CD4-positive, alpha-beta T cell (primary cell): ENCODE measurements around the gene ADGRG6. TPM values are rescaled to one million over a fixed set of nuclear protein-coding genes. Genes with fewer than 3 reads are reported as not detected.

Source experiments
- ATAC-seq: fragments of 200-7000 bp; cut with Tn5 transposase; one replicate; pipeline ENCODE4 v1.10.0; 2022; ENCODE audit warnings: mild to moderate bottlenecking; ENCODE audit not compliant: poor library complexity
- CTCF ChIA-PET: fragments of 350-600 bp; sonication (Branson Sonifier 250); formaldehyde crosslinking; loops from one replicate; lab custom pipeline; 2021; ENCODE audit warnings: antibody characterized with exemption, inconsistent platforms; lab: Charles Lee
- POLR2A ChIA-PET: fragments of 350-600 bp; sonication (Branson Sonifier 250); formaldehyde crosslinking; loops from one replicate; lab custom pipeline; 2021; ENCODE audit warnings: antibody characterized with exemption, inconsistent platforms; lab: Charles Lee
- DNase-seq, 14 experiments: peaks; one replicate each; pipeline ENCODE4 v3.0.0-alpha.2; 2013 to 2020; ENCODE audit warnings: mixed read lengths in 2 of 14
- H3K27ac ChIP-seq, 2 donors: one replicate each; pipeline versions ENCODE4 v1.5.1 to v1.7.0; 2013; ENCODE audit warnings: low read length in 2 of 2, low read depth in 1 of 2, mild to moderate bottlenecking in 1 of 2
- H3K27me3 ChIP-seq, 2 experiments: 1 replicate in 1 of 2; 2 replicates in 1 of 2; pipeline versions ENCODE4 v1.6.1 to v1.7.0; 2013; ENCODE audit warnings: low read length in 2 of 2, control low read depth in 1 of 2, mild to moderate bottlenecking in 1 of 2, moderate library complexity in 1 of 2; ENCODE audit not compliant: insufficient read depth in 2 of 2, control insufficient read depth in 1 of 2
- H3K36me3 ChIP-seq: one replicate; pipeline ENCODE4 v1.6.1; 2013; ENCODE audit warnings: low read length, control low read depth; ENCODE audit not compliant: insufficient read depth
- H3K4me1 ChIP-seq: one replicate; pipeline ENCODE4 v1.6.1; 2013; ENCODE audit warnings: low read length, control low read depth; ENCODE audit not compliant: insufficient read depth
- H3K4me3 ChIP-seq: one replicate; pipeline ENCODE4 v1.5.1; 2013; ENCODE audit warnings: mild to moderate bottlenecking, low read length, moderate library complexity
- H3K9me3 ChIP-seq, 2 experiments: 1 replicate in 1 of 2; 2 replicates in 1 of 2; pipeline versions ENCODE4 v1.6.1 to v1.7.0; 2013; ENCODE audit warnings: low read length in 2 of 2, mild to moderate bottlenecking in 2 of 2, control low read depth in 1 of 2, moderate library complexity in 1 of 2; ENCODE audit not compliant: control insufficient read depth in 1 of 2, insufficient read depth in 1 of 2
- H3K27ac Mint-ChIP-seq: one replicate; pipeline ENCODE4 v1.8.0; 2020; ENCODE audit warnings: mixed read lengths
- H3K27me3 Mint-ChIP-seq: one replicate; pipeline ENCODE4 v1.8.0; 2021; ENCODE audit warnings: mixed read lengths
- H3K36me3 Mint-ChIP-seq: one replicate; pipeline ENCODE4 v1.8.0; 2021; ENCODE audit warnings: low read depth, mixed read lengths
- H3K4me1 Mint-ChIP-seq: one replicate; pipeline ENCODE4 v1.8.0; 2021; ENCODE audit warnings: low read depth, mixed read lengths
- H3K4me3 Mint-ChIP-seq: one replicate; pipeline ENCODE4 v1.8.0; 2020; ENCODE audit warnings: mild to moderate bottlenecking, mixed read lengths
- H3K9me3 Mint-ChIP-seq: one replicate; pipeline ENCODE4 v1.8.0; 2020; ENCODE audit warnings: mixed read lengths
- intact Hi-C, 2 experiments: fragments of 100-400 bp; cut with DNase I in 1 of 2; cut with micrococcal nuclease in 1 of 2; formaldehyde crosslinking; loops; one replicate each; pipeline versions ENCODE4 v1.15.1 to v1.9.0; 2023 to 2025; cut with DNase I, micrococcal nuclease
- total RNA-seq, 174 experiments: library from RNA in 2 of 174; stranded (reverse) in 2 of 174; gene quantifications; one replicate each; pipeline ENCODE4 v1.2.3 and lab custom pipeline; 2021 to 2026
- TF ChIP-seq, protein P1 (sequence below): fragments of 200-600 bp; IDR thresholded peaks from one replicate; pipeline ENCODE4 v1.8.0; 2022; ENCODE audit warnings: antibody characterized with exemption, mild to moderate bottlenecking

Gene ADGRG6
- total RNA-seq, 2 experiments from 2014 or later, result 0.31 to 0.63 TPM

DNA sequence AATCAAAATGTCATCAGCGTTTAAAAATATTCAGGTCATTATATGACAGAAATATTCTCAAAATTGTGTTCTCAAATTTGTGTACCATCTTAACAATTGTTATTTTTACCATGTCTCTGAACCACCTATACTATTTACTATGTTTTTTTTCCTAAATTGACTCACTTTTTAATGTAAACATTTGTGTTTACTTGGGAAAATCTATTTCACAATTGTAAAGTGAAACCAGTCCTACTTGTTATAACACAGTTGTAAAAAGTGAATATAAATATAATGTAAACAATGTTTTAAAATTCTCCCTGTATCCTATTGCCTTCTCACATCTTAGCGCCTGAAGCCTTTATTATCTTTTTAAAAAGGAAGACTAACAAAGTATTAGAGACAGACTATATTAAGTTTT is 83.5 kb downstream of the ADGRG6 start:
- CTCF ChIA-PET, result no interaction called here

DNA sequence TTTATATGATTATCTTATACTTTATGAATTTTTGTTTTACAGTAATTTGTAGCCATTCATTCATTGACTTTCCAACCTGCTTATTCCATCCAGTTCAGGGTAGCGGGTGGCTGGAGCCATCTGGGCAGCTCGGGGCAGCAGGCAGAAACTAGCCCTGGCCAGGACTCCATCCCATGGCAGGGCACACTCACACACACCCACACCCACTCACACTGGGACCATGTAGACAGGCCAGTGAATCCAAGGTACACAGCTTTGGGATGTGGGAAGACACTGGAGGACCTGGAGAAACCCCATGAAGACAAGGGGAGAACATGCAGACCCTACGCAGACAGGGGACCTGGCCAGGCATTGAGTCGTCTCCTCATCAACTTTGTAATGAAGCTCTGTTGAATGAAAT is 84.8 kb downstream of the ADGRG6 start:
- Histone ChIP-seq H3K27me3 (no peaks in the 10 kb centered on the region), H3K4me1 (no peaks in the 10 kb centered on the region), H3K9me3 (no peaks in the 10 kb centered on the region), H3K36me3 (no peaks in the 10 kb centered on the region), H3K27ac (no peak overlapping the region), H3K4me3 (no peak overlapping the region)
- no peaks in the 10 kb centered on the region for H3K9me3 Mint-ChIP-seq
- TF ChIP-seq, protein P1, sequence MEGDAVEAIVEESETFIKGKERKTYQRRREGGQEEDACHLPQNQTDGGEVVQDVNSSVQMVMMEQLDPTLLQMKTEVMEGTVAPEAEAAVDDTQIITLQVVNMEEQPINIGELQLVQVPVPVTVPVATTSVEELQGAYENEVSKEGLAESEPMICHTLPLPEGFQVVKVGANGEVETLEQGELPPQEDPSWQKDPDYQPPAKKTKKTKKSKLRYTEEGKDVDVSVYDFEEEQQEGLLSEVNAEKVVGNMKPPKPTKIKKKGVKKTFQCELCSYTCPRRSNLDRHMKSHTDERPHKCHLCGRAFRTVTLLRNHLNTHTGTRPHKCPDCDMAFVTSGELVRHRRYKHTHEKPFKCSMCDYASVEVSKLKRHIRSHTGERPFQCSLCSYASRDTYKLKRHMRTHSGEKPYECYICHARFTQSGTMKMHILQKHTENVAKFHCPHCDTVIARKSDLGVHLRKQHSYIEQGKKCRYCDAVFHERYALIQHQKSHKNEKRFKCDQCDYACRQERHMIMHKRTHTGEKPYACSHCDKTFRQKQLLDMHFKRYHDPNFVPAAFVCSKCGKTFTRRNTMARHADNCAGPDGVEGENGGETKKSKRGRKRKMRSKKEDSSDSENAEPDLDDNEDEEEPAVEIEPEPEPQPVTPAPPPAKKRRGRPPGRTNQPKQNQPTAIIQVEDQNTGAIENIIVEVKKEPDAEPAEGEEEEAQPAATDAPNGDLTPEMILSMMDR, result no peak
- DNase-seq (no peak), ATAC-seq (no peak)
- ChIA-PET CTCF (interaction anchor here (1.0 to 1.6 kb wide), 3 partner anchors 8 to 154 kb away, joined by 3 to 5 read pairs (median 4); no protein-coding TSS in a partner anchor), POLR2A (interaction anchor here (0.6 to 1.4 kb wide), 3 partner anchors 9 to 1041 kb away, joined by 3 to 6 read pairs (median 3); no protein-coding TSS in a partner anchor)
- H3K4me1 Mint-ChIP-seq, result peaks cover 12% of the 10 kb centered on the region
- intact Hi-C loops, result loop anchor here (5.0 to 10.0 kb wide), 3 partner anchors 162 to 234 kb away; no protein-coding TSS in a partner anchor
- no peak overlapping the region for H3K27ac Mint-ChIP-seq
- H3K27me3 Mint-ChIP-seq, result no peaks in the 10 kb centered on the region
- no peak overlapping the region for H3K4me3 Mint-ChIP-seq
- H3K36me3 Mint-ChIP-seq, result no peaks in the 10 kb centered on the region

More for the DNA sequence above, 83.5 kb downstream of the ADGRG6 start:
- no peak overlapping the region for H3K27ac Mint-ChIP-seq
- no peaks in the 10 kb centered on the region for H3K36me3 ChIP-seq
- no peaks in the 10 kb centered on the region for H3K9me3 Mint-ChIP-seq
- POLR2A ChIA-PET, result interaction anchor here (1.2 kb wide), 1 partner anchor 10 kb away, joined by 3 read pairs; no protein-coding TSS in a partner anchor
- TF ChIP-seq, protein P1, result no peak
- H3K36me3 Mint-ChIP-seq, result no peaks in the 10 kb centered on the region
- intact Hi-C loops, result loop anchor here (5.0 to 10.0 kb wide), 3 partner anchors 161 to 233 kb away; no protein-coding TSS in a partner anchor
- no peak overlapping the region for H3K4me3 ChIP-seq
- H3K27me3 Mint-ChIP-seq, result no peaks in the 10 kb centered on the region
- H3K9me3 ChIP-seq, result no peaks in the 10 kb centered on the region
- DNase-seq (no peak), ATAC-seq (no peak)
- no peak overlapping the region for H3K4me3 Mint-ChIP-seq
- H3K4me1 Mint-ChIP-seq, result peaks cover 5% of the 10 kb centered on the region
- no peaks in the 10 kb centered on the region for H3K27me3 ChIP-seq
- H3K27ac ChIP-seq, result no peak overlapping the region
- no peaks in the 10 kb centered on the region for H3K4me1 ChIP-seq

DNA sequence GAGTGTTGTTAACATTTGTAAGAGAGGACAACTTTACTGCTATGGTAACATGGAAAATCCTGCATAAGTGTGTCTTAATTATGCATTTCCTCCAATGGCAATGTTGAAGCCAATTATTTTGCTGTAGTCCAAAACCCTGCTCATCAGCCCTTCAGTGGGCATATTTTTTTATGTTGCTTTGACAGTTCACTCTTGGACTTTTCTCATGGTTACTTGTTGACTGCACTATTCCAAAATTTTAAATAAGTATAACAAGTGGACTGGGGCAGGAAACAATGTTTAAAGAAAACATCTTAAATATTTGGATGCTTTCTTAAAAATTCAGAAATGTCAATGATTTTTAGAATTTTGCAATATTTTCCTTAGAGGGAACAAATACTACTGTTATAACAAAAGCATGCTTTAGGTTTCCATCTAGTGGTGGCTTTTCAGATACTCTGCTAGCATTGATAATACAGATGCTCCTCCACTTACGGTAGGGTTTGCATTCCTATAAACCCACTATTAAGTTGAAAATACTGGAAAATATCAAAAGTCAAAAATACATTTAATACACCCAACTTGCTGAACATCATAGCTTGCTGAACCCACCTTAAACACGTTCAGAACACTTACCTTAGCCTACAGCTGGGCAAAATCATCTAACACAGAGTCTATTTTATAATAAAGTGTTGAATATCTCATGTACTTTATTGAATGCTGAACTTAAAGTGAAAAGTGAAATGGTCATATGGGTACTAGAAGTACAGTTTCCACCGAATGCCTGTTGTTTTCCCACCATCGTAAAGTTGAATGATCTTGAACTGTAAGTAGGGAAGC is 86.4 kb downstream of the ADGRG6 start:
- ATAC-seq, result peak; percentile 57

More for the DNA sequence above, 86.4 kb downstream of the ADGRG6 start:
- TF ChIP-seq, protein P1, result peak; percentile 74
- Mint-ChIP-seq H3K27me3 (no peaks in the 10 kb centered on the region), H3K4me3 (no peak overlapping the region), H3K9me3 (no peaks in the 10 kb centered on the region), H3K27ac (no peak overlapping the region), H3K36me3 (no peaks in the 10 kb centered on the region), H3K4me1 (peaks cover 14% of the 10 kb centered on the region)
- intact Hi-C loops, result loop anchor here (5.0 to 10.0 kb wide), 3 partner anchors 163 to 236 kb away; no protein-coding TSS in a partner anchor
- no peaks in the 10 kb centered on the region for H3K27me3 ChIP-seq
- CTCF ChIA-PET, result interaction anchor here (1.2 to 1.6 kb wide), 3 partner anchors 10 to 156 kb away, joined by 3 to 5 read pairs (median 4); no protein-coding TSS in a partner anchor
- no peak overlapping the region for H3K4me3 ChIP-seq
- H3K36me3 ChIP-seq, result no peaks in the 10 kb centered on the region
- no peaks in the 10 kb centered on the region for H3K4me1 ChIP-seq
- POLR2A ChIA-PET, result no interaction called here
- no peaks in the 10 kb centered on the region for H3K9me3 ChIP-seq
- peak in 3 of 14 experiments; percentile 42 to 56 (median 50) for DNase-seq
- no peak overlapping the region for H3K27ac ChIP-seq
